IMR-90 (cell line): ENCODE data around the gene KLF16. TPM values are rescaled to one million over a fixed set of nuclear protein-coding genes. Genes with fewer than 3 reads are reported as not detected.

Experiments used
- ATAC-seq: fragments of 200-7000 bp; cut with Tn5 transposase; 2 replicates; pipeline ENCODE4 v1.9.1; 2020; ENCODE audit warnings: low read depth, mild to moderate bottlenecking, moderate library complexity
- BruUV-seq: library from RNA; stranded (reverse); fragments of 400-500 nt; replicated peaks from 2 replicates; lab custom pipeline; 2021; lab: Mats Ljungman, UMichigan
- CTCF ChIA-PET: fragments of 300-600 bp; formaldehyde crosslinking; extraction: SDS; loops from one replicate; lab custom pipeline; 2021; ENCODE audit warnings: antibody characterized with exemption; lab: Yijun Ruan, JAX
- POLR2A ChIA-PET: fragments of 300-600 bp; sonication (Branson Sonifier 250); formaldehyde crosslinking; loops from one replicate; lab custom pipeline; 2022; ENCODE audit warnings: antibody characterized with exemption; ENCODE audit not compliant: unreplicated experiment; lab: Charles Lee
- DNase-seq: peaks from one replicate; pipeline ENCODE4 v3.0.0; 2013
- H2AFZ ChIP-seq: replicated peaks from 2 replicates; pipeline ENCODE3; 2013; ENCODE audit warnings: low read length, mild to moderate bottlenecking; ENCODE audit not compliant: poor library complexity
- H2AK5ac ChIP-seq: 2 replicates; pipeline ENCODE4 v1.6.1; 2013; ENCODE audit warnings: low read depth, low read length, inconsistent platforms
- H2AK9ac ChIP-seq: replicated peaks from 2 replicates; pipeline ENCODE3; 2013; ENCODE audit warnings: mild to moderate bottlenecking, low read depth, low read length, moderate library complexity; ENCODE audit not compliant: poor library complexity
- H2BK120ac ChIP-seq: 2 replicates; pipeline ENCODE4 v1.6.1; 2013; ENCODE audit warnings: low read depth, low read length, inconsistent platforms
- H2BK15ac ChIP-seq: 3 replicates; pipeline ENCODE4 v1.6.1; 2013; ENCODE audit warnings: low read depth, low read length, inconsistent platforms
- H2BK20ac ChIP-seq: 2 replicates; pipeline ENCODE4 v1.6.1; 2013; ENCODE audit warnings: low read depth, mild to moderate bottlenecking, inconsistent platforms, low read length, moderate library complexity
- H2BK5ac ChIP-seq: 2 replicates; pipeline ENCODE4 v1.6.1; 2013; ENCODE audit warnings: mild to moderate bottlenecking, low read depth, low read length, inconsistent platforms; ENCODE audit not compliant: poor library complexity, severe bottlenecking
- H3K14ac ChIP-seq: replicated peaks from 2 replicates; pipeline ENCODE4 v1.6.1; 2013; ENCODE audit warnings: low read depth, low read length, inconsistent platforms
- H3K18ac ChIP-seq: 2 replicates; pipeline ENCODE4 v1.6.1; 2013; ENCODE audit warnings: low read depth, low read length, control low read depth
- H3K23ac ChIP-seq: 2 replicates; pipeline ENCODE4 v1.6.1; 2013; ENCODE audit warnings: low read depth, low read length, inconsistent platforms
- H3K27ac ChIP-seq: 2 replicates; pipeline ENCODE4 v1.5.1; 2013; ENCODE audit warnings: mild to moderate bottlenecking, control low read depth, low read length; ENCODE audit not compliant: insufficient read depth
- H3K27me3 ChIP-seq: 2 replicates; pipeline ENCODE4 v1.6.1; 2013; ENCODE audit warnings: low read length; ENCODE audit not compliant: control insufficient read depth, insufficient read depth
- H3K36me3 ChIP-seq: 2 replicates; pipeline ENCODE4 v1.6.1; 2013; ENCODE audit warnings: low read length, mixed read lengths; ENCODE audit not compliant: control insufficient read depth, insufficient read depth
- H3K4ac ChIP-seq: 2 replicates; pipeline ENCODE4 v1.6.1; 2013; ENCODE audit warnings: low read depth, low read length, inconsistent platforms
- H3K4me1 ChIP-seq: 2 replicates; pipeline ENCODE4 v1.6.1; 2013; ENCODE audit warnings: low read length, mixed read lengths; ENCODE audit not compliant: control insufficient read depth, insufficient read depth
- H3K4me2 ChIP-seq: 2 replicates; pipeline ENCODE4 v1.6.1; 2013; ENCODE audit warnings: low read depth, mild to moderate bottlenecking, control low read depth, low read length, moderate library complexity
- H3K4me3 ChIP-seq: 2 replicates; pipeline ENCODE4 v1.5.1; 2013; ENCODE audit warnings: low read depth, mild to moderate bottlenecking, control low read depth, low read length, moderate library complexity; ENCODE audit not compliant: insufficient read depth
- H3K56ac ChIP-seq: 2 replicates; pipeline ENCODE4 v1.6.1; 2013; ENCODE audit warnings: low read length, inconsistent platforms; ENCODE audit not compliant: insufficient read depth; ENCODE audit errors: extremely low read depth
- H3K79me1 ChIP-seq, 2 experiments: 2 replicates each; pipeline ENCODE4 v1.6.1; 2013; ENCODE audit warnings: low read length in 2 of 2, inconsistent platforms in 1 of 2, low read depth in 1 of 2
- H3K9ac ChIP-seq: 2 replicates; pipeline ENCODE4 v1.6.1; 2013; ENCODE audit warnings: low read depth, low read length, control low read depth
- H3K9me1 ChIP-seq: 2 replicates; pipeline ENCODE4 v1.6.1; 2013; ENCODE audit warnings: low read length, inconsistent platforms; ENCODE audit not compliant: insufficient read depth
- H3K9me3 ChIP-seq: 2 replicates; pipeline ENCODE4 v1.6.1; 2013; ENCODE audit warnings: low read length; ENCODE audit not compliant: control insufficient read depth, insufficient read depth
- H4K20me1 ChIP-seq: 2 replicates; pipeline ENCODE4 v1.6.1; 2013; ENCODE audit warnings: low read length, inconsistent platforms; ENCODE audit not compliant: insufficient read depth
- H4K5ac ChIP-seq: 2 replicates; pipeline ENCODE4 v1.6.1; 2013; ENCODE audit warnings: mild to moderate bottlenecking, low read depth, low read length, control low read depth
- H4K8ac ChIP-seq, 2 experiments: 2 replicates each; pipeline ENCODE4 v1.6.1; 2013; ENCODE audit warnings: low read depth in 2 of 2, low read length in 2 of 2, control low read depth in 1 of 2, inconsistent platforms in 1 of 2
- H4K91ac ChIP-seq: 2 replicates; pipeline ENCODE4 v1.6.1; 2013; ENCODE audit warnings: low read depth, low read length, inconsistent platforms; ENCODE audit not compliant: insufficient read depth
- CEBPB ChIP-seq: IDR thresholded peaks from 2 replicates; pipeline ENCODE4 v1.6.1; 2012; ENCODE audit warnings: low read depth, low read length, improper control_type of control experiment
- MAZ ChIP-seq: IDR thresholded peaks from 2 replicates; pipeline ENCODE4 v1.6.1; 2012; ENCODE audit warnings: low read depth, mild to moderate bottlenecking, low read length, improper control_type of control experiment, moderate library complexity, borderline replicate concordance
- NFE2L2 ChIP-seq: fragments of 150-350 bp; IDR thresholded peaks from 2 replicates; pipeline ENCODE4 v1.6.1; 2016; ENCODE audit warnings: low read depth, mild to moderate bottlenecking, low read length
- POLR2A ChIP-seq: IDR thresholded peaks from 2 replicates; pipeline ENCODE4 v1.6.1; 2012; ENCODE audit warnings: mild to moderate bottlenecking, low read depth, low read length
- WGBS, 2 experiments: methylation state at CpG; one replicate each; pipeline versions ENCODE4 v1.1.5 to v1.1.7; 2013; ENCODE audit warnings: missing lambda C conversion rate in 2 of 2; ENCODE audit not compliant: insufficient read length in 1 of 2; ENCODE audit errors: extremely low coverage in 2 of 2; 5-methylcytosine and 5-hydroxymethylcytosine counted together
- dilution Hi-C: fragments of 300-500 bp; cut with HindIII; formaldehyde crosslinking; loops from one replicate; pipeline ENCODE4 v1.14.3; 2018; ENCODE audit warnings: low sequenced_read_pairs; ENCODE audit not compliant: unreplicated experiment
- in situ Hi-C: fragments of 300-500 bp; cut with MboI; formaldehyde crosslinking; loops from 3 replicates; pipeline ENCODE4 v1.14.3; 2019; ENCODE audit warnings: low sequenced_read_pairs, inconsistent platforms, mixed read lengths
- intact Hi-C: fragments of 100-400 bp; cut with micrococcal nuclease; formaldehyde crosslinking; loops from 2 replicates; pipeline ENCODE4 v1.10.0; 2022
- polyA plus RNA-seq, 3 experiments: library from polyadenylated mRNA; depleted of rRNA; stranded (reverse); fragments of >200 nt; gene quantifications; 2 replicates each; pipeline ENCODE4 v1.2.3, GENCODE V29; 2012; ENCODE audit warnings: low replicate concordance in 1 of 3
- total RNA-seq: library from RNA; depleted of rRNA; stranded (reverse); fragments of >200 nt; gene quantifications from 2 replicates; pipeline ENCODE4 v1.2.3, GENCODE V29; 2012
- TF ChIP-seq, protein P1 (sequence below): fragments of 150-350 bp; IDR thresholded peaks from 2 replicates; pipeline ENCODE4 v1.6.1; 2016; ENCODE audit warnings: low read depth, mild to moderate bottlenecking, low read length, moderate library complexity, borderline replicate concordance
- TF ChIP-seq, protein P2 (sequence below): fragments of 150-350 bp; IDR thresholded peaks from 2 replicates; pipeline ENCODE4 v1.6.1; 2017; ENCODE audit warnings: mild to moderate bottlenecking, antibody characterized with exemption, low read length, low read depth

The KLF16 gene
- total and polyA plus RNA-seq, 2 of the 4 experiments (the other 2 are of a cell fraction), result 0.90 to 13.1 TPM

DNA sequence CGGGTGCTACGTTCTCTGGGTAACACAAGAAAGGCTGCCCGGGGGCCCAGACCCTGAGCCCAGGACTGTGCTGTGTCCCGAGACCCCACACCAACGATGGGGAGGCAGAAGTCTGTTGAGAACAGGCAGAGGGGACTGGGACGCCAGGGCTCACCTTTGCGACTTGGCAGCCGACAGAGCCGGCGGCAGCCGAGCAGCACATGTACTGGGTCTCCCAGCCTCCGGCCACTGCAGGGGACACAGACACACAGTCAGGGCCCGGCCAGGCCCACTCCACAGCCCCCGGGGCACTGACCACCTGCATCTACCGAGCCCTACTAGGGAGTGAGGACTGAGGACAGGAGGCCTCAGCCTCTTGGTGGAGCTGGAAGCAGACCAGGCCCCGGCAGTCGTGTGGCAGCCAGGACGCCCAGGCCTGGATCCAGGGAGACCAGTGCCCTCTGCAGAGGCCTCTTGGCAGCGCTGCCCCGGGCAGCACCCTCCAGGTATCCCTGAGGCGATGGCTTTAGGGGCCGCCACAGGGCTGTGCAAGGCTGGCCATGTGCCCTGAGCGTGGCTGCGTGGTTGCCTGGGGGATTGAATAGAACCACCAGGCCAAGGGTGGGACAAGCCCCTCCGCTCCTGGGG, 45.7 kb downstream of the KLF16 start:
- Histone ChIP-seq H3K56ac (no peak overlapping the region), H4K20me1 (no peaks in the 10 kb centered on the region; the same call in 1 of the 2 replicates), H2BK20ac (no peak overlapping the region), H3K9ac (no peak overlapping the region), H3K23ac (no peak overlapping the region), H3K4ac (no peak overlapping the region), H2AK5ac (no peak overlapping the region), H3K9me1 (no peaks in the 10 kb centered on the region), H3K36me3 (peaks cover 54% of the 10 kb centered on the region), H3K27ac (no peak overlapping the region), H3K18ac (no peak overlapping the region), H3K27me3 (no peaks in the 10 kb centered on the region), H4K91ac (no peak overlapping the region), H4K8ac (no peak overlapping the region), H3K9me3 (no peaks in the 10 kb centered on the region), H3K4me2 (no peak overlapping the region), H2BK15ac (no peak overlapping the region), H2AFZ (no peak overlapping the region), H2BK120ac (no peak overlapping the region), H3K4me1 (peaks cover 3% of the 10 kb centered on the region; the same call in 1 of the 2 replicates), H3K79me1 (peaks cover 0 to 8% of the 10 kb centered on the region in 2 experiments; a peak in 1 of 4 replicates), H2BK5ac (no peak overlapping the region), H3K4me3 (no peak overlapping the region), H4K5ac (no peak overlapping the region), H2AK9ac (no peak overlapping the region), H3K14ac (no peak overlapping the region)
- TF ChIP-seq, protein P1, sequence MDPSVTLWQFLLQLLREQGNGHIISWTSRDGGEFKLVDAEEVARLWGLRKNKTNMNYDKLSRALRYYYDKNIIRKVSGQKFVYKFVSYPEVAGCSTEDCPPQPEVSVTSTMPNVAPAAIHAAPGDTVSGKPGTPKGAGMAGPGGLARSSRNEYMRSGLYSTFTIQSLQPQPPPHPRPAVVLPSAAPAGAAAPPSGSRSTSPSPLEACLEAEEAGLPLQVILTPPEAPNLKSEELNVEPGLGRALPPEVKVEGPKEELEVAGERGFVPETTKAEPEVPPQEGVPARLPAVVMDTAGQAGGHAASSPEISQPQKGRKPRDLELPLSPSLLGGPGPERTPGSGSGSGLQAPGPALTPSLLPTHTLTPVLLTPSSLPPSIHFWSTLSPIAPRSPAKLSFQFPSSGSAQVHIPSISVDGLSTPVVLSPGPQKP, result no peak
- TF ChIP-seq NFE2L2 (no peak), CEBPB (no peak), MAZ (no peak), POLR2A (no peak)
- TF ChIP-seq, protein P2, sequence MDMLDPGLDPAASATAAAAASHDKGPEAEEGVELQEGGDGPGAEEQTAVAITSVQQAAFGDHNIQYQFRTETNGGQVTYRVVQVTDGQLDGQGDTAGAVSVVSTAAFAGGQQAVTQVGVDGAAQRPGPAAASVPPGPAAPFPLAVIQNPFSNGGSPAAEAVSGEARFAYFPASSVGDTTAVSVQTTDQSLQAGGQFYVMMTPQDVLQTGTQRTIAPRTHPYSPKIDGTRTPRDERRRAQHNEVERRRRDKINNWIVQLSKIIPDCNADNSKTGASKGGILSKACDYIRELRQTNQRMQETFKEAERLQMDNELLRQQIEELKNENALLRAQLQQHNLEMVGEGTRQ, result no peak
- ATAC-seq (no peak), DNase-seq (no peak)
- CTCF ChIA-PET, result no interaction called here
- WGBS, 2 experiments, result 95% methylated on average over 9 of the region's 25 CpGs; no CpG with 5 or more reads in 1 of the 2 experiments
- in situ Hi-C loops, result no loop called here
- dilution Hi-C loops, result no loop called here
- intact Hi-C loops, result no loop called here
- POLR2A ChIA-PET, result no interaction called here
- no TSS peak for BruUV-seq
